CD14-positive monocyte (primary cell): ENCODE data around the gene APP. TPM values are rescaled to one million over a fixed set of nuclear protein-coding genes. Genes with fewer than 3 reads are reported as not detected.
"Not testable (repeated sequence)": the region's sequence is repeated elsewhere in the genome, so short reads cannot be mapped to it uniquely, and the experiment has no call there.

ENCODE experiments used
- DNase-seq, 3 donors: peaks; one replicate each; pipeline ENCODE4 v3.0.0-alpha.2; 2011 to 2022
- H2AFZ ChIP-seq: 2 replicates; pipeline ENCODE4 v1.6.0; 2012; ENCODE audit warnings: mild to moderate bottlenecking, low read depth, low read length, inconsistent platforms; ENCODE audit not compliant: insufficient read depth, poor library complexity, severe bottlenecking
- H3K27ac ChIP-seq, 2 donors: 1 replicate in 1 of 2; 2 replicates in 1 of 2; pipeline ENCODE4 v1.5.1; 2012 to 2013; ENCODE audit warnings: low read length in 2 of 2, control low read depth in 1 of 2, inconsistent platforms in 1 of 2, low read depth in 1 of 2, mild to moderate bottlenecking in 1 of 2
- H3K27me3 ChIP-seq, 2 donors: one replicate each; pipeline versions ENCODE4 v1.6.0 to v1.6.1; 2011 to 2013; ENCODE audit warnings: low read length in 2 of 2; ENCODE audit not compliant: control insufficient read depth in 2 of 2, insufficient read depth in 2 of 2
- H3K36me3 ChIP-seq, 2 donors: replicated peaks in 1 of 2; 1 replicate in 1 of 2; 2 replicates in 1 of 2; pipeline versions ENCODE4 v1.5.1 to v1.6.1; 2012 to 2013; ENCODE audit warnings: low read length in 2 of 2, control low read depth in 1 of 2, inconsistent platforms in 1 of 2, mild to moderate bottlenecking in 1 of 2; ENCODE audit not compliant: insufficient read depth in 2 of 2, control insufficient read depth in 1 of 2
- H3K4me1 ChIP-seq, 2 donors: 1 replicate in 1 of 2; 2 replicates in 1 of 2; pipeline versions ENCODE4 v1.5.1 to v1.6.1; 2012 to 2013; ENCODE audit warnings: low read length in 2 of 2, control low read depth in 1 of 2, inconsistent platforms in 1 of 2, mild to moderate bottlenecking in 1 of 2, moderate library complexity in 1 of 2; ENCODE audit not compliant: insufficient read depth in 2 of 2, control insufficient read depth in 1 of 2
- H3K4me2 ChIP-seq: replicated peaks from 2 replicates; pipeline ENCODE3; 2012; ENCODE audit warnings: low read length, moderate library complexity, mild to moderate bottlenecking; ENCODE audit not compliant: poor library complexity, severe bottlenecking; ENCODE audit errors: extremely low read depth
- H3K4me3 ChIP-seq, 3 experiments: fragments of 200-600 bp in 1 of 3; sonication (generic) in 1 of 3; replicated peaks in 1 of 3; 1 replicate in 2 of 3; 2 replicates in 1 of 3; pipeline ENCODE4 v1.5.1; 2011 to 2013; ENCODE audit warnings: low read length in 3 of 3, mild to moderate bottlenecking in 3 of 3, control low read depth in 2 of 3, low read depth in 2 of 3, inconsistent platforms in 1 of 3, moderate library complexity in 1 of 3
- H3K79me2 ChIP-seq: 2 replicates; pipeline ENCODE4 v1.6.0; 2012; ENCODE audit warnings: mild to moderate bottlenecking, control low read depth, inconsistent platforms, low read length, moderate library complexity; ENCODE audit not compliant: insufficient read depth
- H3K9ac ChIP-seq: 2 replicates; pipeline ENCODE4 v1.6.0; 2017; ENCODE audit warnings: low read length, mild to moderate bottlenecking; ENCODE audit not compliant: insufficient read depth, poor library complexity, severe bottlenecking
- H3K9me3 ChIP-seq, 2 donors: replicated peaks in 1 of 2; 1 replicate in 1 of 2; 2 replicates in 1 of 2; pipeline versions ENCODE4 v1.5.1 to v1.6.1; 2012 to 2013; ENCODE audit warnings: low read length in 2 of 2, control low read depth in 1 of 2; ENCODE audit not compliant: control insufficient read depth in 1 of 2, insufficient read depth in 1 of 2
- H4K20me1 ChIP-seq: 2 replicates; pipeline ENCODE4 v1.6.0; 2012; ENCODE audit warnings: mild to moderate bottlenecking, low read length, control low read depth, moderate library complexity; ENCODE audit not compliant: insufficient read depth
- H3K27ac Mint-ChIP-seq, 7 donors: one replicate each; pipeline ENCODE4 v1.8.0; 2020; ENCODE audit warnings: mild to moderate bottlenecking in 7 of 7, mixed read lengths in 7 of 7, moderate library complexity in 6 of 7, inconsistent platforms in 2 of 7
- H3K27me3 Mint-ChIP-seq, 3 donors: one replicate each; pipeline ENCODE4 v1.8.0; 2021 to 2022; ENCODE audit warnings: low read depth in 3 of 3, mild to moderate bottlenecking in 3 of 3, mixed read lengths in 3 of 3, moderate library complexity in 3 of 3, inconsistent platforms in 1 of 3
- H3K36me3 Mint-ChIP-seq, 2 donors: one replicate each; pipeline ENCODE4 v1.8.0; 2020; ENCODE audit warnings: mixed read lengths in 2 of 2, inconsistent platforms in 1 of 2, mild to moderate bottlenecking in 1 of 2
- H3K4me1 Mint-ChIP-seq: one replicate; pipeline ENCODE4 v1.8.0; 2020; ENCODE audit warnings: mild to moderate bottlenecking, mixed read lengths
- H3K4me3 Mint-ChIP-seq, 2 donors: one replicate each; pipeline ENCODE4 v1.8.0; 2020; ENCODE audit warnings: mild to moderate bottlenecking in 2 of 2, mixed read lengths in 2 of 2, moderate library complexity in 1 of 2
- H3K9me3 Mint-ChIP-seq, 7 donors: one replicate each; pipeline ENCODE4 v1.8.0; 2020 to 2022; ENCODE audit warnings: mixed read lengths in 7 of 7, mild to moderate bottlenecking in 6 of 7, moderate library complexity in 6 of 7, inconsistent platforms in 2 of 7
- WGBS: methylation state at CpG from one replicate; pipeline ENCODE4 v1.1.5; 2013; ENCODE audit warnings: missing lambda C conversion rate; ENCODE audit not compliant: insufficient coverage; 5-methylcytosine and 5-hydroxymethylcytosine counted together
- intact Hi-C, 2 donors: fragments of 100-400 bp; cut with micrococcal nuclease; formaldehyde crosslinking; loops; one replicate each; pipeline versions ENCODE4 v1.15.0 to v1.15.1; 2023
- polyA plus RNA-seq, 3 donors: library from polyadenylated mRNA; depleted of rRNA in 1 of 3; unstranded in 2 of 3; stranded (reverse) in 1 of 3; fragments of 300-500 nt in 2 of 3; fragments of >200 nt in 1 of 3; fragmentation: Illumina TruSeq in 2 of 3; gene quantifications; 1 replicate in 2 of 3; 2 replicates in 1 of 3; pipeline ENCODE4 v1.2.3, GENCODE V29; 2012 to 2021
- TF ChIP-seq, protein P1 (sequence below): fragments of 200-600 bp; IDR thresholded peaks from one replicate; pipeline ENCODE4 v1.8.0; 2022; ENCODE audit warnings: antibody characterized with exemption, mild to moderate bottlenecking

APP gene
- polyA plus RNA-seq, 3 donors = 28.0 to 118 (median 35.1) TPM

DNA sequence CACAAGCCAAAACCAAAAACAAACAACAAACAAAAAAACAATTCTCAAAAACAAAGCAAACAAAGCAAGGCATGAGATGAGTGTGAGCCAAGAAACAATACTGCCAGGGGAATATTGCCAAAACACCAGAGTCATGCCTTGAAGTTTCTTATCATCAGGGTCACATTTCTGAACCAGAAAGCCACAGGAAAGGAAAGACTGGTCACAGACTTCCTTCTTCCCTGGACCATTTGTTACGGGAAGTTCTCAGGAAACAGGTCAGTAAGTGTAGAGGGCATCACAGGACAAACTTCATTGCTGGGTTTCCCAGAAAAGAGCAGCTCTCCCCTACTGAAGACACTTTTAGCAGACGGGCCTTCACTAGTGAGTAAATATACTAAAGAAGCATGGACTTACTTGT, 244.6 kb downstream of the APP start:
- Histone ChIP-seq H3K79me2 (no peaks in the 10 kb centered on the region), H3K4me3 (no peak overlapping the region), H3K9ac (no peak overlapping the region), H3K4me1 (peaks cover 0 to 2% of the 10 kb centered on the region in 2 donors), H3K4me2 (no peak overlapping the region), H4K20me1 (no peaks in the 10 kb centered on the region), H2AFZ (no peak overlapping the region), H3K9me3 (no peaks in the 10 kb centered on the region), H3K36me3 (peaks cover 0 to 7% of the 10 kb centered on the region in 2 donors), H3K27me3 (no peaks in the 10 kb centered on the region), H3K27ac (peak overlapping the region in 1 of 2 donors; percentile 6)
- peaks cover 8% of the 10 kb centered on the region for H3K4me1 Mint-ChIP-seq
- peaks cover 0 to 1% (median 0%) of the 10 kb centered on the region in 3 donors for H3K27me3 Mint-ChIP-seq
- no CpG with 5 or more reads among the region's 2 CpGs for WGBS
- intact Hi-C loops = no loop called here
- no peak overlapping the region for H3K4me3 Mint-ChIP-seq
- TF ChIP-seq, protein P1, sequence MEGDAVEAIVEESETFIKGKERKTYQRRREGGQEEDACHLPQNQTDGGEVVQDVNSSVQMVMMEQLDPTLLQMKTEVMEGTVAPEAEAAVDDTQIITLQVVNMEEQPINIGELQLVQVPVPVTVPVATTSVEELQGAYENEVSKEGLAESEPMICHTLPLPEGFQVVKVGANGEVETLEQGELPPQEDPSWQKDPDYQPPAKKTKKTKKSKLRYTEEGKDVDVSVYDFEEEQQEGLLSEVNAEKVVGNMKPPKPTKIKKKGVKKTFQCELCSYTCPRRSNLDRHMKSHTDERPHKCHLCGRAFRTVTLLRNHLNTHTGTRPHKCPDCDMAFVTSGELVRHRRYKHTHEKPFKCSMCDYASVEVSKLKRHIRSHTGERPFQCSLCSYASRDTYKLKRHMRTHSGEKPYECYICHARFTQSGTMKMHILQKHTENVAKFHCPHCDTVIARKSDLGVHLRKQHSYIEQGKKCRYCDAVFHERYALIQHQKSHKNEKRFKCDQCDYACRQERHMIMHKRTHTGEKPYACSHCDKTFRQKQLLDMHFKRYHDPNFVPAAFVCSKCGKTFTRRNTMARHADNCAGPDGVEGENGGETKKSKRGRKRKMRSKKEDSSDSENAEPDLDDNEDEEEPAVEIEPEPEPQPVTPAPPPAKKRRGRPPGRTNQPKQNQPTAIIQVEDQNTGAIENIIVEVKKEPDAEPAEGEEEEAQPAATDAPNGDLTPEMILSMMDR = no peak
- peak overlapping the region in 4 of 7 donors; percentile 39 to 59 (median 46) for H3K27ac Mint-ChIP-seq
- peaks cover 0 to 3% (median 0%) of the 10 kb centered on the region in 7 donors for H3K9me3 Mint-ChIP-seq
- peaks cover 14 to 26% of the 10 kb centered on the region in 2 donors for H3K36me3 Mint-ChIP-seq
- no peak for DNase-seq

DNA sequence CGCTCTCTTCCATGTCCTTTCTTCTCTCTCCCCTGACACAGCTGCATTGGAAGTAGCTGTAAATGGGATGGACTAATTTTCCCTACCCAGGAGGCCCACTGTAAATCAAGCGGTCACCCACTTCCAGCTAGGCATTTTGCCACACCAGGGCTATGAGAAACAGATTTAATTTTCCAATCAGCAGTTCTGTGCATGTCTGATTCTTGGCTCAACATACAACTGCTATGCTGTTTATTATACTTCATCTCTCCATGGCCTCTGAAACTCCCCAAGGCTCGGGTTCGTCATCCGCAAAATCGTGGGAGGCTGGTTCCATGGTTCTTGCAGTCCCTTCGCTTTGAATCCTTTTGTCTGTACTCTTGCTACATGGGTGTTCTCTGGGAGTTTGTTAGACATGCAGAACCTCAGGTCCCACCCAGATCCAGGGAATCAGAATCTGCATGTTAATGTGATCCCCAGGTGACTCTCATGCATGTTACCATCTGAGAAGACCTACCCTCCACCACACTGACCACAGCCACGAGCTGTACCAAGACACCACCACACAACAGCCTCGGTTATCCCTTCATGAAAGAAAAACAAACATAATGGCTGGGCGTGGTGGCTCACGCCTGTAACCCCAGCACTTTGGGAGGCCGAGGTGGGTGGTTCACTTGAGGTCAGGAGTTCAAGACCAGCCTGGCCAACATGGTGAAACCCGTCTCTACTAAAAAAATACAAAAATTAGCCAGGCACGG, 245.3 kb downstream of the APP start:
- DNase-seq = no peak
- Histone ChIP-seq H3K9ac (no peak overlapping the region), H3K9me3 (no peaks in the 10 kb centered on the region), H3K27me3 (no peaks in the 10 kb centered on the region), H2AFZ (no peak overlapping the region), H3K4me3 (no peak overlapping the region), H4K20me1 (no peaks in the 10 kb centered on the region), H3K36me3 (peaks cover 0 to 7% of the 10 kb centered on the region in 2 donors), H3K4me1 (peaks cover 0 to 2% of the 10 kb centered on the region in 2 donors), H3K27ac (peak overlapping the region in 1 of 2 donors; percentile 6), H3K4me2 (no peak overlapping the region), H3K79me2 (no peaks in the 10 kb centered on the region)
- H3K27me3 Mint-ChIP-seq = peaks cover 0 to 1% (median 0%) of the 10 kb centered on the region in 3 donors
- peaks cover 0 to 3% (median 0%) of the 10 kb centered on the region in 7 donors for H3K9me3 Mint-ChIP-seq
- peak overlapping the region in 3 of 7 donors; percentile 46 to 59 (median 47) for H3K27ac Mint-ChIP-seq
- peaks cover 8% of the 10 kb centered on the region for H3K4me1 Mint-ChIP-seq
- TF ChIP-seq, protein P1 = no peak
- WGBS = 89% methylated on average over 7 of the region's 14 CpGs
- H3K36me3 Mint-ChIP-seq = peaks cover 9 to 20% of the 10 kb centered on the region in 2 donors
- intact Hi-C loops = no loop called here
- H3K4me3 Mint-ChIP-seq = no peak overlapping the region

DNA sequence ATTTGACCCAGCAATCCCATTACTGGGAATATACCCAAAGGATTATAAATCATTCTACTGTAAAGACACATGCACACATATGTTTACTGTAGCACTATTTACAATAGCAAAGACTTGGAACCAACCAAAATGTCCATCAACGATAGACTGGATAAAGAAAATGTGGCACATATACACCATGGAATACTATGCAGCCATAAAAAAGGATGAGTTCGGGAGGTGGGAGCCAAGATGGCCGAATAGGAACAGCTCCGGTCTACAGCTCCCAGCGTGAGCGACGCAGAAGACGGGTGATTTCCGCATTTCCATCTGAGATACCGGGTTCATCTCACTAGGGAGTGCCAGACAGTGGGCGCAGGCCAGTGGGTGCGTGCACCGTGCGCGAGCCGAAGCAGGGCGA, 252.4 kb downstream of the APP start:
- H3K4me3 Mint-ChIP-seq, H2AFZ ChIP-seq, DNase-seq, H4K20me1 ChIP-seq, H3K9me3 ChIP-seq, H3K4me2 ChIP-seq, H3K27me3 Mint-ChIP-seq, H3K4me1 Mint-ChIP-seq, H3K79me2 ChIP-seq, H3K27ac Mint-ChIP-seq, H3K27ac ChIP-seq, H3K9ac ChIP-seq, H3K4me1 ChIP-seq, intact Hi-C loops, H3K36me3 ChIP-seq, H3K4me3 ChIP-seq, H3K27me3 ChIP-seq: not testable (repeated sequence)
- Mint-ChIP-seq H3K36me3 (peaks cover 2 to 10% of the 10 kb centered on the region in 2 donors), H3K9me3 (peaks cover 2 to 13% (median 7%) of the 10 kb centered on the region in 7 donors)
- no CpG with 5 or more reads among the region's 17 CpGs for WGBS
